Endothelial cell (in vitro differentiated cells): Measurements from ENCODE around the gene CDK16. TPM values are rescaled to one million over a fixed set of nuclear protein-coding genes. Genes with fewer than 3 reads are reported as not detected.

ENCODE experiments used
- DNase-seq: peaks from one replicate; pipeline ENCODE4 v3.0.0; 2021; ENCODE audit warnings: low spot score
- H3K27ac Mint-ChIP-seq: one replicate; pipeline ENCODE4 v1.8.0; 2021; ENCODE audit warnings: mixed read lengths, inconsistent platforms; ENCODE audit not compliant: unreplicated experiment
- H3K27me3 Mint-ChIP-seq: one replicate; pipeline ENCODE4 v1.8.0; 2021; ENCODE audit warnings: mild to moderate bottlenecking, moderate library complexity, mixed read lengths, inconsistent platforms; ENCODE audit not compliant: unreplicated experiment
- H3K36me3 Mint-ChIP-seq: one replicate; pipeline ENCODE4 v1.8.0; 2021; ENCODE audit warnings: mild to moderate bottlenecking, low read depth, mixed read lengths, inconsistent platforms; ENCODE audit not compliant: unreplicated experiment
- H3K4me1 Mint-ChIP-seq: one replicate; pipeline ENCODE4 v1.8.0; 2021; ENCODE audit warnings: mild to moderate bottlenecking, mixed read lengths, inconsistent platforms; ENCODE audit not compliant: unreplicated experiment
- H3K4me3 Mint-ChIP-seq: one replicate; pipeline ENCODE4 v1.8.0; 2021; ENCODE audit warnings: mild to moderate bottlenecking, mixed read lengths, inconsistent platforms; ENCODE audit not compliant: unreplicated experiment
- H3K9me3 Mint-ChIP-seq: one replicate; pipeline ENCODE4 v1.8.0; 2021; ENCODE audit warnings: mixed read lengths, inconsistent platforms; ENCODE audit not compliant: unreplicated experiment
- total RNA-seq: library from RNA; stranded (reverse); fragmentation: NEBNext Ultra II Directional; extraction: Animal tissue kit (Norgen Biotek cat#: 25700); gene quantifications from one replicate; pipeline ENCODE4 v1.2.1, GENCODE V29; 2021; ENCODE audit not compliant: unreplicated experiment
- TF ChIP-seq, protein P1 (sequence below): fragments of 200-600 bp; sonication (generic); IDR thresholded peaks from one replicate; pipeline ENCODE4 v1.5.0; 2021; ENCODE audit warnings: antibody characterized with exemption; ENCODE audit not compliant: unreplicated experiment

Gene CDK16
- total RNA-seq, 1 donor from 2014 or later = 103 TPM

DNA sequence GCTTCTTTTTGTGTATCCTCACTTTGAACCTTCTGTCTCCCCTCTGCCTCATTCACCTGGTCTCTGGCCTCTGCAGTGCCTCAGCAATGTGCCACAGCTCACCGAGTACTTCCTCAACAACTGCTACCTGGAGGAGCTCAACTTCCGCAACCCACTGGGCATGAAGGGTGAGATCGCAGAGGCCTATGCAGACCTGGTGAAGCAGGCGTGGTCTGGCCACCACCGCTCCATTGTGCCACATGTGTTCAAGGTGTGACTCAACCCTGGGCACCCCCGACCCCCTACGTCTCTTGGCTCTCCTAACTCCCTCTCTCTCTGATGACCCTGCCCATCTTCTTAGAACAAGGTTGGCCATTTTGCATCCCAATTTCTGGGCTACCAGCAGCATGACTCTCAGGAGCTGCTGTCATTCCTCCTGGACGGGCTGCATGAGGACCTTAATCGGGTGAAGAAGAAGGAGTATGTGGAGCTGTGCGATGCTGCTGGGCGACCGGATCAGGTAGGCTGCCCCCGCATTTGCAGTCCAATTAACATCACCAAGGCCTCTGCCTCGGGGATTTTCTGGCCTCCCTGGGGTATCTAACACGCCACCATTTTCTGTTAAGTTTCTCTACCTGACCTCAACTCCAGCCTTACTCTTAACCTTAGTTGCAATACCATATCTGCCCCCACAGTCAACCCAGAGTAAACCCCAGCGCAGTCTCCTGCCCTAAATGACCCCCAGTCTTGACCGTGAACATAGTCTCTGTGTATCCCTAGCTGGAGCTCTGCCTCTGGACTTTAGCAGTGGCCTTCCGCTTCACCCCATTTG, 22.9 kb downstream of the CDK16 start:
- H3K9me3 Mint-ChIP-seq = no peaks in the 10 kb centered on the region
- H3K27ac Mint-ChIP-seq = peak overlapping the region; percentile 13
- H3K36me3 Mint-ChIP-seq = peaks cover 22% of the 10 kb centered on the region
- no peaks in the 10 kb centered on the region for H3K27me3 Mint-ChIP-seq
- no peaks in the 10 kb centered on the region for H3K4me1 Mint-ChIP-seq
- no peak for DNase-seq
- H3K4me3 Mint-ChIP-seq = no peak overlapping the region
- TF ChIP-seq, protein P1, sequence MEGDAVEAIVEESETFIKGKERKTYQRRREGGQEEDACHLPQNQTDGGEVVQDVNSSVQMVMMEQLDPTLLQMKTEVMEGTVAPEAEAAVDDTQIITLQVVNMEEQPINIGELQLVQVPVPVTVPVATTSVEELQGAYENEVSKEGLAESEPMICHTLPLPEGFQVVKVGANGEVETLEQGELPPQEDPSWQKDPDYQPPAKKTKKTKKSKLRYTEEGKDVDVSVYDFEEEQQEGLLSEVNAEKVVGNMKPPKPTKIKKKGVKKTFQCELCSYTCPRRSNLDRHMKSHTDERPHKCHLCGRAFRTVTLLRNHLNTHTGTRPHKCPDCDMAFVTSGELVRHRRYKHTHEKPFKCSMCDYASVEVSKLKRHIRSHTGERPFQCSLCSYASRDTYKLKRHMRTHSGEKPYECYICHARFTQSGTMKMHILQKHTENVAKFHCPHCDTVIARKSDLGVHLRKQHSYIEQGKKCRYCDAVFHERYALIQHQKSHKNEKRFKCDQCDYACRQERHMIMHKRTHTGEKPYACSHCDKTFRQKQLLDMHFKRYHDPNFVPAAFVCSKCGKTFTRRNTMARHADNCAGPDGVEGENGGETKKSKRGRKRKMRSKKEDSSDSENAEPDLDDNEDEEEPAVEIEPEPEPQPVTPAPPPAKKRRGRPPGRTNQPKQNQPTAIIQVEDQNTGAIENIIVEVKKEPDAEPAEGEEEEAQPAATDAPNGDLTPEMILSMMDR = no peak

DNA sequence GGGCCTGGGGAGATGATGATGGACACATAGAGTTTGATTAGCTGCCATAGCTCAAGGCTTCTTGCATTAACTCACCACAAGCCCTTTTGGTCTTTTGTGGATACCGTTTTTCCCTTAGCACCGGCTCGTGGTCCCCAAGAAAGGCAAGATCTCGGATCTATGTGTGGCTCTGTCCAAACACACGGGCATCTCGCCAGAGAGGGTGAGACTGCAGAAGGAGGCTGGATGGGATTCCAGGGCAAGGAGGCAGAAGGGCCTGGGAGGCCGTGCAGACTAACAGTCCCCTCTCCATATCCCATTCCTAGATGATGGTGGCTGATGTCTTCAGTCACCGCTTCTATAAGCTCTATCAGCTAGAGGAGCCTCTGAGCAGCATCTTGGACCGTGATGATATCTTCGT, 23.8 kb downstream of the CDK16 start:
- Mint-ChIP-seq H3K4me1 (no peaks in the 10 kb centered on the region), H3K9me3 (no peaks in the 10 kb centered on the region), H3K4me3 (no peak overlapping the region)

DNA sequence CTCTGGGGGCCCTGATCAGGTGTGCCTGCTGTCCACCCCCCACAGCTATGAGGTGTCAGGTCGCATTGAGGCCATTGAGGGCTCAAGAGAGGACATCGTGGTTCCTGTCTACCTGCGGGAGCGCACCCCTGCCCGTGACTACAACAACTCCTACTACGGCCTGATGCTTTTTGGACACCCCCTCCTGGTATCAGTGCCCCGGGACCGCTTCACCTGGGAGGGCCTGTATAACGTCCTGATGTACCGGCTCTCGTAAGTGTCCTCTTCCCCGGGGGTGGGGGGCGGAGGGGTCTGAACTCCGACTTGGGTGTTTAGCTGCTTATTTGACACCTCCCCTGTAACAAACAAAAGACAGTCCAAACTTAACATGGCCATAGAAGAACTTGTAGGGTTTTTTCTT, 24.9 kb downstream of the CDK16 start:
- no peaks in the 10 kb centered on the region for H3K27me3 Mint-ChIP-seq
- H3K4me1 Mint-ChIP-seq = no peaks in the 10 kb centered on the region
- H3K9me3 Mint-ChIP-seq = no peaks in the 10 kb centered on the region
- peaks cover 29% of the 10 kb centered on the region for H3K36me3 Mint-ChIP-seq
- TF ChIP-seq, protein P1 = no peak
- H3K27ac Mint-ChIP-seq = no peak overlapping the region
- no peak overlapping the region for H3K4me3 Mint-ChIP-seq
- DNase-seq = no peak

More for the DNA sequence above, 23.8 kb downstream of the CDK16 start:
- DNase-seq = no peak
- Mint-ChIP-seq H3K27ac (no peak overlapping the region), H3K36me3 (peaks cover 24% of the 10 kb centered on the region), H3K27me3 (no peaks in the 10 kb centered on the region)
- TF ChIP-seq, protein P1 = no peak

DNA sequence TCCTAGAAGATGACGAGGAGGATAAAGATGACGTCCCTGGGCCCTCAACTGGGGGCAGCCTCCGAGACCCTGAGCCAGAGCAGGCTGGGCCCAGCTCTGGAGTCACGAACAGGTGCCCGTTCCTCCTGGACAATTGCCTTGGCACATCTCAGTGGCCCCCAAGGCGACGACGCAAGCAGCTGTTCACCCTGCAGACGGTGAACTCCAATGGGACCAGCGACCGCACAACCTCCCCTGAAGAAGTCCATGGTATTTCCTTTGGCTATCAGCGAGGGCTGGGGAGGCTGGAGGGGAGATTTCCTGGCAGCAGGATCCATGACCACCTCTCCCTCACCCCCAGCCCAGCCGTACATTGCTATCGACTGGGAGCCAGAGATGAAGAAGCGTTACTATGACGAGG, 26.2 kb downstream of the CDK16 start:
- H3K9me3 Mint-ChIP-seq = no peaks in the 10 kb centered on the region
- TF ChIP-seq, protein P1 = no peak
- H3K4me1 Mint-ChIP-seq = no peaks in the 10 kb centered on the region
- H3K27me3 Mint-ChIP-seq = no peaks in the 10 kb centered on the region
- DNase-seq = no peak
- no peak overlapping the region for H3K4me3 Mint-ChIP-seq
- H3K36me3 Mint-ChIP-seq = peaks cover 29% of the 10 kb centered on the region
- H3K27ac Mint-ChIP-seq = no peak overlapping the region

DNA sequence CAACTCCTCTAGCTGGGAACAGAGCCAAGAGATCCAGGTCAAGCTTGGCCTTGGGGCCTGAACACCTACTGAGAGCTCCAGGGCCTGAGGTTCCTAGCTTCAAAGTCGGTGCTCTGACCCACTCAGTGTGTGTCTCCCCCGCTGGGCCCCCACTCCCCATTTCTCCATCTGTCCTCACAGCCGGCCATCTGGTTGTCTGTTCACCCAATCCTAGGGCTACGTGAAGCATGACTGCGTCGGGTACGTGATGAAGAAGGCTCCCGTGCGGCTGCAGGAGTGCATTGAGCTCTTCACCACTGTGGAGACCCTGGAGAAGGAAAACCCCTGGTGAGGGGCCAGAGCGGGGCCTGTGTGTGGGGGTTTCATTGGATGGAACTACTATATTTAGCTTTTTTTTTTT, 26.7 kb downstream of the CDK16 start:
- TF ChIP-seq, protein P1 = no peak
- Mint-ChIP-seq H3K9me3 (no peaks in the 10 kb centered on the region), H3K27me3 (no peaks in the 10 kb centered on the region), H3K36me3 (peaks cover 29% of the 10 kb centered on the region), H3K4me3 (no peak overlapping the region), H3K27ac (no peak overlapping the region), H3K4me1 (no peaks in the 10 kb centered on the region)
- DNase-seq = no peak
